ENCODE data around the gene IFNA14.
A peak's percentile ranks its signal among the peaks of the same experiment; 100 is the strongest.
"Not testable (repeated sequence)": the region's sequence is repeated elsewhere in the genome, so short reads cannot be mapped to it uniquely, and the experiment has no call there.

The IFNA14 gene

GRCh38 chr9:21239911-21240310 is at the start of gene IFNA14:
Gene IFNA14 (minus strand): TSS chr9:21240005. CDS start chr9:21239935, 70 bp downstream.
- DNase-seq = no peak

GRCh38 chr9:21287280-21287679 is 47.5 kb upstream of the IFNA14 start:
- no peak for DNase-seq

- DNase-seq = no peak
These were observed 46.9 kb upstream of the IFNA14 start for GRCh38 chr9:21286659-21287058.

- DNase-seq = no peak
These were observed 46.3 kb upstream of the IFNA14 start for GRCh38 chr9:21286099-21286498.

- no peak for DNase-seq
These were observed 41.5 kb upstream of the IFNA14 start for GRCh38 chr9:21281275-21281674.

- DNase-seq = no peak
These were observed 28.5 kb upstream of the IFNA14 start for GRCh38 chr9:21268347-21268657.

- no peak for DNase-seq
These were observed 27.9 kb upstream of the IFNA14 start for GRCh38 chr9:21267485-21268346.

GRCh38 chr9:21266733-21267484 is 27.1 kb upstream of the IFNA14 start:
- DNase-seq = no peak

GRCh38 chr9:21265421-21266189 is 25.8 kb upstream of the IFNA14 start:
- no peak for DNase-seq

- DNase-seq = no peak
These were observed 15.9 kb upstream of the IFNA14 start for GRCh38 chr9:21255538-21256212.

GRCh38 chr9:21252721-21253547 is 13.1 kb upstream of the IFNA14 start:
- DNase-seq = peak; percentile 68

- no peak for DNase-seq
These were observed 11.8 kb upstream of the IFNA14 start for GRCh38 chr9:21251638-21252037.

GRCh38 chr9:21251190-21251589 is 11.4 kb upstream of the IFNA14 start:
- no peak for DNase-seq

- DNase-seq = no peak
These were observed 5.0 kb upstream of the IFNA14 start for GRCh38 chr9:21244836-21245235.

GRCh38 chr9:21236360-21236714 is 3.5 kb downstream of the IFNA14 start:
- DNase-seq = not testable (repeated sequence)

GRCh38 chr9:21235468-21236359 is 4.1 kb downstream of the IFNA14 start:
- peak; percentile 16 for DNase-seq

- no peak for DNase-seq
These were observed 5.6 kb downstream of the IFNA14 start for GRCh38 chr9:21234153-21234687.

- no peak for DNase-seq
These were observed 6.5 kb downstream of the IFNA14 start for GRCh38 chr9:21233258-21233657.

- DNase-seq = no peak
These were observed 11.7 kb downstream of the IFNA14 start, which contains the start of gene IFNA17 for GRCh38 chr9:21228122-21228521. Gene IFNA17 (minus strand): TSS chr9:21228222. CDS start chr9:21228173, 49 bp downstream.

- not testable (repeated sequence) for DNase-seq
These were observed 22.6 kb downstream of the IFNA14 start, which contains the start of gene IFNA16 for GRCh38 chr9:21217211-21217610. Gene IFNA16 (minus strand): TSS chr9:21217311. CDS start chr9:21217305, 6 bp downstream.

Measured in DMS153 (cell line).